GM23248 (cell line): ENCODE data around the gene CCBE1. TPM values are rescaled to one million over a fixed set of nuclear protein-coding genes. Genes with fewer than 3 reads are reported as not detected.

ENCODE experiments used
- DNase-seq: peaks from one replicate; pipeline ENCODE4 v3.0.0-alpha.2; 2015
- H2AFZ ChIP-seq: fragments of 200-600 bp; sonication (generic); 2 replicates; pipeline ENCODE4 v1.6.1; 2016; ENCODE audit warnings: antibody characterized with exemption
- H3F3A ChIP-seq: fragments of 200-600 bp; sonication (generic); 2 replicates; pipeline ENCODE4 v1.6.1; 2016; ENCODE audit warnings: mild to moderate bottlenecking, antibody characterized with exemption, mixed run types; ENCODE audit not compliant: insufficient read depth
- H3K27ac ChIP-seq: fragments of 200-600 bp; sonication (generic); 2 replicates; pipeline ENCODE4 v1.5.1; 2016; ENCODE audit warnings: mild to moderate bottlenecking
- H3K27me3 ChIP-seq: fragments of 200-600 bp; sonication (generic); replicated peaks from 2 replicates; pipeline ENCODE4 v1.6.1; 2016; ENCODE audit warnings: mild to moderate bottlenecking; ENCODE audit not compliant: insufficient read depth
- H3K36me3 ChIP-seq: fragments of 200-600 bp; sonication (generic); 2 replicates; pipeline ENCODE4 v1.6.1; 2016; ENCODE audit warnings: low read depth, mild to moderate bottlenecking
- H3K4me1 ChIP-seq: fragments of 200-600 bp; sonication (generic); 2 replicates; pipeline ENCODE4 v1.6.1; 2016; ENCODE audit warnings: mild to moderate bottlenecking; ENCODE audit not compliant: insufficient read depth
- H3K4me2 ChIP-seq: fragments of 200-600 bp; sonication (generic); one replicate; pipeline ENCODE4 v1.6.1; 2016; ENCODE audit warnings: mild to moderate bottlenecking; ENCODE audit not compliant: unreplicated experiment
- H3K4me3 ChIP-seq: fragments of 200-600 bp; sonication (generic); 2 replicates; pipeline ENCODE4 v1.5.1; 2016; ENCODE audit warnings: mild to moderate bottlenecking
- H3K79me2 ChIP-seq: fragments of 200-600 bp; sonication (generic); 2 replicates; pipeline ENCODE4 v1.6.1; 2016; ENCODE audit warnings: mild to moderate bottlenecking; ENCODE audit not compliant: insufficient read depth
- H3K9ac ChIP-seq: fragments of 200-600 bp; sonication (generic); 2 replicates; pipeline ENCODE4 v1.6.1; 2016; ENCODE audit warnings: mild to moderate bottlenecking
- H3K9me2 ChIP-seq: fragments of 200-600 bp; sonication (generic); 2 replicates; pipeline ENCODE4 v1.6.1; 2016; ENCODE audit warnings: mixed run types, mild to moderate bottlenecking, moderate library complexity; ENCODE audit not compliant: insufficient read depth
- H3K9me3 ChIP-seq: fragments of 200-600 bp; sonication (generic); one replicate; pipeline ENCODE4 v1.6.1; 2017; ENCODE audit warnings: low read depth
- H4K20me1 ChIP-seq: fragments of 200-600 bp; sonication (generic); 2 replicates; pipeline ENCODE4 v1.6.0; 2016; ENCODE audit not compliant: insufficient read depth
- EZH2 ChIP-seq: fragments of 200-600 bp; sonication (generic); IDR thresholded peaks from 2 replicates; pipeline ENCODE4 v1.6.1; 2018; ENCODE audit warnings: antibody characterized with exemption, mild to moderate bottlenecking; ENCODE audit not compliant: insufficient read depth, poor library complexity, severe bottlenecking
- EZH2phosphoT487 ChIP-seq: fragments of 200-600 bp; sonication (generic); IDR thresholded peaks from 2 replicates; pipeline ENCODE4 v1.6.1; 2018; ENCODE audit warnings: antibody characterized with exemption, moderate library complexity, mild to moderate bottlenecking, low read depth; ENCODE audit not compliant: insufficient read depth
- WGBS, 2 experiments: methylation state at CpG; one replicate each; pipeline ENCODE4 v1.1.6; 2015 to 2017; ENCODE audit warnings: low lambda C conversion rate in 2 of 2, low coverage in 1 of 2; ENCODE audit errors: missing lambda C conversion rate in 2 of 2; 5-methylcytosine and 5-hydroxymethylcytosine counted together
- in situ Hi-C: fragments of 300-500 bp; cut with MboI; formaldehyde crosslinking; loops from 2 replicates; pipeline ENCODE4 v1.15.0; 2020
- polyA plus RNA-seq: library from polyadenylated mRNA; unstranded; fragments of >200 nt; fragmentation: Nextera tagmentation; extraction: Ambion mirVana; gene quantifications from 2 replicates; pipeline ENCODE4 v1.2.1, GENCODE V29; 2016
- total RNA-seq: library from RNA; depleted of rRNA; stranded (reverse); fragments of >200 nt; shearing (Covaris generic); gene quantifications from 2 replicates; pipeline ENCODE4 v1.2.3, GENCODE V29; 2014

The CCBE1 gene
- total and polyA plus RNA-seq, 2 experiments from 2014 or later = 16.6 to 33.6 TPM

DNA sequence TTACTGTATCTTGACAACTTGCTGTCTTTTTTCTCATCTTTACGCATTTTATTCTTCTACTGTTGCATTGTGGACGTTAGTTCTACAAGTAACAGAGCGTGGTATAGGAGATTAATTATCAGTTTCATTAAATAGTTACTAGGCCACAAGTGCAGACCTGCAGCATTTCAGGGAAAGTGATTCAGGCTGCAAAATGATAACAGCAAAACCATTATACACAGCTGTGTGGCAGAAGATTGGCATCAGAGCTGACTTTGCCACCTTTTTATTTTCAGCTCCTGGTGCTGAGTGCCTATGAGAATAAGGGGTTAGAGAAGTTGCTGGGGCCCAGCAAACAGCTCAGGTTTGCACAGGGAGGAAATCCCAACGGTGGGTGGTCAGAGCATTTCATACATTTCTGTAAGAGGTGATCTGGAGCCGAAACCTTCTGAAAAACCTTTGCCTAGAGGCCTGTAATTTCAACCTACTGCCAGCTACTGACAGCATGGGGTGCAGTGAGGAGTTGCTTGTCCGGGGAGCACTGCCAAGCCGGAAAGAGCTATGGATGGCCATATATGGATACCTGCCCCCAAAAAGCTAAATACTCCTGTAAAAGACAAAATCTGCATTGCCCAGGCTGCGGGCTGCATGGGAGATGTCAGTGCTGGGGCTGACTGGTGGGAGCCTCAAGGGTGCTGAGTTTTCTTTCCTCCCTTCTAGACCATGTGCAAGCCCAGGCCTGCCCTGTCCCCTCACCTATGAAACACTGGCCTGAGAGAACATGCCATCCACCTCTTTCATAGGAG lies 2.7 kb upstream of the CCBE1 start:
- Histone ChIP-seq H3K36me3 (no peaks in the 10 kb centered on the region), H3K9me3 (no peaks in the 10 kb centered on the region), H3K9ac (no peak overlapping the region), H3K4me1 (peaks cover 9% of the 10 kb centered on the region; the same call in 1 of the 2 replicates), H2AFZ (peak overlapping the region; percentile 66), H3K4me3 (no peak overlapping the region), H3K27me3 (no peaks in the 10 kb centered on the region), H3K79me2 (peaks cover 17% of the 10 kb centered on the region; the same call in 1 of the 2 replicates), H3K9me2 (no peaks in the 10 kb centered on the region), H3F3A (no peaks in the 10 kb centered on the region; the same call in 1 of the 2 replicates), H3K4me2 (no peak overlapping the region), H3K27ac (no peak overlapping the region), H4K20me1 (no peaks in the 10 kb centered on the region)
- in situ Hi-C loops = loop anchor here (10.0 kb wide), 2 partner anchors 115 to 235 kb away; no protein-coding TSS in a partner anchor
- no peak for TF ChIP-seq EZH2
- no peak for TF ChIP-seq EZH2phosphoT487
- DNase-seq = no peak
- WGBS, 2 experiments = 80 to 81% methylated on average over 8 of the region's 8 CpGs

DNA sequence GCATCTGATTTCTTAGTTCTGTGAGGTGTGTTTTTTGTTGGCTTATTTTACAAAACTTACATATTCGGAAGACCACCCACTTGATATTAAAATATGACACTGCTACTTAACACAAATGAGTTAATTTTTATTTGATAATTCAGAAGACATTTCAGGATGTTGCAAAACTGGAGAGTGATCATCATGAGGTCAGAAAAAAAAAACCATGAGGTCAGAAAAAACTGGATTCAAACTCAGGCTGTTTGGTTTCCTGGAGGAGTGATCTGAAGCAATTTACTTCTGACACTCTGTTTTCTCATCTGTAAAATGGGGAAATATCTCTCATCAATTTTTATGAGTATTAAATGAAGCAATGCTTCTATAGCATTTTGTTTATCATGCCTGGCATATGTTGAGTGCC lies 1.8 kb upstream of the CCBE1 start:
- Histone ChIP-seq H3K9ac (no peak overlapping the region), H3K4me2 (peak overlapping the region; percentile 77), H3K79me2 (peaks cover 25% of the 10 kb centered on the region), H3K9me2 (no peaks in the 10 kb centered on the region), H2AFZ (no peak overlapping the region), H4K20me1 (no peaks in the 10 kb centered on the region), H3K27ac (no peak overlapping the region), H3K4me1 (peaks cover 9% of the 10 kb centered on the region; the same call in 1 of the 2 replicates), H3K27me3 (no peaks in the 10 kb centered on the region), H3K9me3 (no peaks in the 10 kb centered on the region), H3F3A (no peaks in the 10 kb centered on the region; the same call in 1 of the 2 replicates), H3K4me3 (no peak overlapping the region), H3K36me3 (no peaks in the 10 kb centered on the region)
- 58 to 61% methylated on average over 1 of the region's 1 CpG for WGBS, 2 experiments
- DNase-seq = no peak
- TF ChIP-seq EZH2phosphoT487 (no peak), EZH2 (no peak)
- in situ Hi-C loops = loop anchor here (10.0 kb wide), 1 partner anchor 234 kb away; no protein-coding TSS in a partner anchor

DNA sequence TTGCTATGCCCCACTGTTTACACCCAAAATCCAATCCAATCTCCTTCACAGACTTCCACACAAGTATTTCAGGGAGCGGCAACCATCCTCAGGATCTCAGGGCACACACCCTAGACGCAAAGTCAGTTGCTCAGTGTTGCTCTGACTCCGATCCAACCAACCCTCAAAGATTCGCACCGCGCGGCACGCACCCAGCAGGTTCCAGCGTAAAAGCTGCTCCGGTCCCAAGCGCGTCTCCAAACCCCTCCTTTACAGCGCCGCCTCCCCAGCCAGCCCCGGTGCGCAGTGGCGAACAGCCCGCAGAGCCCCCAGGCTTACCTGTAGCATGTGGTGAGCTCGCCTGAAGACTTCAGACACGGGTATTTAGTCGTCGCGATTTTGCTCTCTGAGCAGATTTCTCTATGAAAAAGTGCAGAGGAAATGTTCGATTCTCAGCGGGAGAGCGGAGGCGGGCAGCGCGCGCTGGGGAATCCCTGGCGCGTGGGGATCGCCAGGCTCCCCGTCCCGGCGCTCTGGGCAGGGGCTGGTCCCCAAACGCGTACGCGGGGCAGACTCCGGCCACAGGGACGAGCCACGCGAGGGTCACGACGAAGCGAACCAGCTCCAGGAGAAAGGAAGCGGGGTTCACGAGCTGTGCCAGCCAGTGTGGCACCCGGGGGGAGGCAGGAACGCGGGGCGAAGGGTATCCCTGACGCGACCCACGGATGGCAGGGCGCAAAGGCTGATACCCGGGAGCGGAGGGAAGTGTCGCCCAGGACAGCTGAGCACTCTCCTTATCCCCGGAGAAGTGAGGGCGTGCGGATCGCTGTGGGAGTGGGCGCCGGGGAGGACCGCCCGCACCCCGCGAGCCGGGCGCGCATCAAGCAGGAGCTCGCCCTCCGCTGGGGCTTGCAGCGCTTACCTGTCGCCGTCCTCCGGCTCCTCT lies 650 bp downstream of the CCBE1 start:
- no peaks in the 10 kb centered on the region for H3K9me2 ChIP-seq
- 1 to 2% methylated on average over 75 to 77 of the region's 79 CpGs for WGBS, 2 experiments
- no peaks in the 10 kb centered on the region for H3K9me3 ChIP-seq
- no peak overlapping the region for H3K27ac ChIP-seq
- DNase-seq = peak; percentile 69
- H3K79me2 ChIP-seq = peaks cover 45% of the 10 kb centered on the region
- in situ Hi-C loops = loop anchor here (10.0 kb wide), 1 partner anchor 232 kb away; no protein-coding TSS in a partner anchor
- H3K36me3 ChIP-seq = no peaks in the 10 kb centered on the region
- TF ChIP-seq EZH2 = no peak
- no peak for TF ChIP-seq EZH2phosphoT487
- H3K4me2 ChIP-seq = peak overlapping the region; percentile 77
- H3F3A ChIP-seq = no peaks in the 10 kb centered on the region; the same call in none of the 2 replicates
- no peaks in the 10 kb centered on the region for H4K20me1 ChIP-seq
- H3K4me3 ChIP-seq = peak overlapping the region; percentile 94
- H3K9ac ChIP-seq = peak overlapping the region; percentile 42
- no peaks in the 10 kb centered on the region for H3K27me3 ChIP-seq
- H3K4me1 ChIP-seq = peaks cover 25% of the 10 kb centered on the region; the same call in 1 of the 2 replicates
- H2AFZ ChIP-seq = peak overlapping the region; percentile 87

DNA sequence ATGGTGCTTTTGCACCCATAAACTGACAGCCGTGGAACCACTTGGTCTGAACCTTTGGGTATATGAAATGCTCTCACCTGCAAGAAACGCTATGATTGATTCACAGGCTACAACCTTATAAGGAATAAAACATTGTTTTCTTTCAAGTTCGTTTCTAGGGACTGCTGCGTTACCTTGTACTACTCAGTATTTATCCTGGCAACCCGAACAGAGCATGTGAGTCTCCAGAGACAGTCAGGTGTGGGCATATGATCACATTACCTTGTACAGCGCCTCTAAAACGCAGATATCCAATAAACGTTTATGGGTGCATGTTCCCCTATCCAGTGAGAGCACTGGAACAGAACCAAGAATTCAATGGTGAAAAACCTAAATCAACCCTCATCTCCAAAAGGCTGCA lies 1.7 kb downstream of the CCBE1 start:
- in situ Hi-C loops = loop anchor here (10.0 kb wide), 1 partner anchor 231 kb away; no protein-coding TSS in a partner anchor
- peak overlapping the region; percentile 77 for H3K4me2 ChIP-seq
- H4K20me1 ChIP-seq = no peaks in the 10 kb centered on the region
- peaks cover 47% of the 10 kb centered on the region for H3K79me2 ChIP-seq
- no peak overlapping the region for H3K9ac ChIP-seq
- H3K27me3 ChIP-seq = no peaks in the 10 kb centered on the region
- WGBS, 2 experiments = 57 to 67% methylated on average over 8 of the region's 8 CpGs
- DNase-seq = no peak
- no peak for TF ChIP-seq EZH2phosphoT487
- TF ChIP-seq EZH2 = no peak
- H3K4me1 ChIP-seq = peaks cover 22% of the 10 kb centered on the region; the same call in 1 of the 2 replicates
- H3K4me3 ChIP-seq = peak overlapping the region; percentile 94
- no peaks in the 10 kb centered on the region for H3K36me3 ChIP-seq
- H3K27ac ChIP-seq = no peak overlapping the region
- H2AFZ ChIP-seq = no peak overlapping the region
- H3F3A ChIP-seq = no peaks in the 10 kb centered on the region; the same call in none of the 2 replicates
- H3K9me2 ChIP-seq = no peaks in the 10 kb centered on the region
- no peaks in the 10 kb centered on the region for H3K9me3 ChIP-seq
